Measurements from ENCODE around the gene ABHD17C.

ABHD17C gene

DNA sequence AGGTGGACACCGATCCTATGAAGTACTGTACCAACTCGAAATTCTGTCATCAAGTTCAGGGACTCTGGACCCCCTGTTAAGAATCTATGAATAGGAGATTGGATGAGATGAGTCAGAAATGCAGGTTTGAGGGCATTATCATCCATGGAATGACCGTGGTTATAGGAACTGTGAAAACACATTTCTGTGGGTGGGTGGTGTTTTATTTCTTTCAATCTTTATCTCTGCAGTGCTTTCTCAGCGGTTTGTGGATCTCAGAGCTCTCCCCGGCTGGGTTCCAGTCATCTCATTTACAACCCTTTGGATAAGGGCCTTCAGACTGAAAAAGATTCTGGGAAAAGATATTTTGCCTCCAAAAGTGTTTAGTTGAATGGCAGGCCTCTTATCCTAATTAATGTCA lies 5.4 kb upstream of the ABHD17C start:
- no peak for DNase-seq (ENCODE audit: low spot score)

DNA sequence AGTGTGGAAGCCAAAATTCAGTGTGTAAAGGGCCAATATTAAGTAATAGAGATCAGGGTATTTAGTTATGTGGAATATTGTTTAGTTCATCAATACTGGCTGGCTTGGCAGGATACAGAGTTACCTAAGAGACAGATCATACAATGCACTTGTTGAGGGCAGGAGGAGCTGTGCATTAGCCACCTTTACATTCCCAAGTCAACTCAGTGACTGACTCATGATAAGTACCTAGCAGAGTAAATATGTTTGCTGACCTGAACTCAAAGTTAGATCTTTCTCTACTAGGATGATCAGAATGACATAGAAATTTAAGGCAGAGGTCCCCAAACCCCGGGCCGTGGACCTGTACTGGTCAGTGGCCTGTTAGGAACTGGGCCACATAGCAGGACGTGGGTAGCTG lies 3.5 kb upstream of the ABHD17C start:
- DNase-seq (ENCODE audit: low spot score), result no peak

DNA sequence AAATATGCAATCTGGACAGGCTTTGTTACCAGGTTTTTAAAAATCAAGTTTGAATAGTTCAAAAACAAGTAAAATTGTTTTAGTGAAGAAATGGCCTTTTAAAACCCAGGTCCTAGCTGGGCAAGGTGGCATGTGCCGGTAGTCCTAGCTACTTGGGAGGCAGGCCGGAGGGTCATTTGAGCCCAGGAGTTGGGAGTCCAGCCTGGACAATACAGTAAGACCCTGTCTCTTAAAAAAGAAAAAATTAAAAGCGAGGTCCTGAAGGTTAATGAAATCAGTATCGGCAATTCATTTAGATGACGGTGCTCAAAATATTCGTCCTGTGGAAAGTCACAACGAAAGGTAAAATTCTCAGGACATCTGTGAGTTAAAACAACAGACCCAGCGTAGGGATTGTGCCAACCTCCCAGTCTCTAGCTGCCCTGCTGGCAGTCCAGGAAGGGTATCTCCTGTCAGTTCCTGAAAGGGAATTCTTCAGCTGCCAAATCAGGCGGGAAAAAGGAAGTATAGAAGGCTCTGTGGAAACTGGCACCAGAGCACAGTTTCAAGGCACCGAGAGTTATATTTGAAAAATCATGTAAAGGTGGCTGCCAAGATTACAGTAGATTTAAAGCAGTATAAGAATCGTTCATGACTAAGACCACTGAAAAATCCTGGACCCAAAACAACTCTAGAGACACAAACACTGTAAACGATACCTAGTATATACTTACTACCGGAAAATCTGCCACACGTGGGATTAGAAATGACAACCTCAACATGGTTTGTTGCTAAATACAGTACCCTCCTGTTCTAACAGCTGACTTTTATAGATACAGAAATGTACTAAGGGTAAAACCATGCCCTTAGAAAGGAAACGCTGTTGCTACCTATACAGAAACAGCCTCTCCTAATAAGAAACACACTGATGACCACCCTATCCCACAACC lies 1.2 kb upstream of the ABHD17C start:
- no peak for DNase-seq (ENCODE audit: low spot score)

DNA sequence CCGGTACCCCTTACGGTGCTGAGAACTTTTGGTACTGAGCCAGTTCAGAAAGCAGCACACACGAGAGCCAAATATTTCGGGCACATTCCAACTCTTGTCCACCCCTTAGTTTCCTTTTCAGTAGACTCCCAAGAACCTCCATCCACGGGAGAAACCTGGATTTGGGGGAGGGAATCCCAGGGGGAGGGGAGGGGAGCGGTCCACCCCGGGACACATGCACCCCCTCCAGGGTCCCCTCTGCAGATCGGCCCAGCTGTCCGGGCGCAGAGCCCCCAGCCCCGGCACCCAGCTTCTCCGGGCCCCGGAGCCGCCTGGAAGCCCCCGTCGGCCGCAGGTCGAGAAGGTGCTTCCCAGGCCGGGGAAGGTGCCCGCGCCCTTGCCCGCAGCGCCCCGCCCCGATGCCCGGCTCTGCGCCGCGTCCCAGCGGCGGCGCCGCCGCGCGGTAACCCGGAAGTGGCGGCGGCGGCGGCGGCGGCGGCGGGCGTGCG lies 455 bp upstream of the ABHD17C start:
- no peak for DNase-seq (ENCODE audit: low spot score)

DNA sequence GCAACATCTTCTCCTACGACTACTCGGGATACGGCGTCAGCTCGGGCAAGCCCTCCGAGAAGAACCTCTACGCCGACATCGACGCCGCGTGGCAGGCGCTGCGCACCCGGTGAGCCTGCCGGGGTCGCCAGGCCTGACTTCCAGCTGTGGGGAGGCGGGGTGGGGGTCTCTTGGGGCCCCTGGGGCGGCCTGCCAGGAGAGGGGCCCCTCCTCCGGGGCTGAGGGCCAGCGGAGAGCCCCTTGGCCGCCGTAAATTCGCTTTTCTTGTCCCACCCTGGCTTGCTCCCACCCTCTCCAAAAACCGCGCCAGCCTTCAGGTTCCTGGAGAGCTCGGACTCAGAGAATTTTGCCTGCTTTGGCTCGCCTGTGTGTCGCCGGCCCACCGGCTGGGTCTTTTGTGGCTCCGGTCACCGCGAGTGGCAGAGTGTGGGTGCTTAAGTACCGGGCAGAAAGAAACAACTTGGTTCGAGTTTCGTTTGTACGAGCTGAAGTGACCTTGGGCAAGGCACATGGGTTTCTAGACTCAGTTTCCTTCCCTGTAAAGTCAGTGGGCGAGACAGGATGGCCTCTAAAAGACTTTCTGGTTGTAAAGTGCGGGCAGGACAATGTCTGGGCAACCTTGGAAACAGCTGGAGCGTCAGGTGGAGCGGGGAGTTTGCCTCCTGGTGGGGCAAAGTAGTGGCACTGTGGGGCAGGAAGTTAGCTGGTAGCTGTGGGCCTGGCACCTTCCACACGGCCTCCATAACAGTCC lies 976 bp downstream of the ABHD17C start:
- peak; percentile 26 for DNase-seq (ENCODE audit: low spot score)

DNA sequence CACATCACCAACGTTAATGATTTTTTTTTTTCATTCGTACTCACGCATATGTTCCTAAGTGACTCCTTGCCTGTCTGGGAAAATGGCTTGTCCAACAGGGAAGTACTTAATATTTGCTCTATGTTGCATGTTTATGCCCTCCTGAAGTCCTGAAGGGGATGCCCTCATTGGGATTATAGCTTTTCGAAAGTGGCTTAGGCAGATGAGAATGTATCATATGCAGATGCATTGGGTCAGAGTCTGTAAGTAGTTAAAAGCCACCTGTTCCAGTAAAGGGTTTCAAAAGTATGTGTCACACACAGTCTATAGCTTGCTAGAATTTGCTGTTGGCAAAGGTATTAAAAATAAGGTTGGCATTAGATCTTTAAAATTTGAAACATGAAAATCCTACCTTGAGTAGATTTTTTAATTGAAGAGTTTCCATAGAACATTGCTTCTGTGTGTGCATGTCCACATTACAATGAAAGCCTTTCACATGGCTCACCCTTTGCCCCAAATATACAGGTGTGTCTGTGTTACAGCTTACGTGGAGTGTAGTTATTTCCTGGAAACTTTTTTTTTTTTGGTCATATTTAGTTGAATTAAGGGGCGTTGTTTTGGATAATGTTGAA lies 2.1 kb downstream of the ABHD17C start:
- no peak for DNase-seq (ENCODE audit: low spot score)

DNA sequence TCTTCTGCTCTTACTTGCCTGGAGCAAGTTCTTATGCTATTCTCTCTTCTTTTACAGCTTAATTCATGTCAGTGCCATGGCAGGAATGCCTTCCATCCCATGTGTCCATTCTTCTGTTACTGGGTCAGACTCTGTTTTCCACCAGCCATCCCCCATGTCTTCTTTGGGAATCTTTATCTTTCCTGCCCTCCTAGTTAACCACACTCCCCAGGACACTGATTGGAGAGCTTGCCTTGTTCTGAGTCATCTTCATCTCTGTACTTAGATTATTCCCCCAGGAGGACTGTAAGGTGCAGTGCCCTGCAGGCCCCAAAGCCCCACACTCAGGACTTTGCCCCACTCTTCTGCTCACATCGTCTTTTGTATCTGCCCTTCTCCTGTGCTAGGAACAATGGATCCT lies 3.6 kb downstream of the ABHD17C start:
- DNase-seq (ENCODE audit: low spot score), result no peak

DNA sequence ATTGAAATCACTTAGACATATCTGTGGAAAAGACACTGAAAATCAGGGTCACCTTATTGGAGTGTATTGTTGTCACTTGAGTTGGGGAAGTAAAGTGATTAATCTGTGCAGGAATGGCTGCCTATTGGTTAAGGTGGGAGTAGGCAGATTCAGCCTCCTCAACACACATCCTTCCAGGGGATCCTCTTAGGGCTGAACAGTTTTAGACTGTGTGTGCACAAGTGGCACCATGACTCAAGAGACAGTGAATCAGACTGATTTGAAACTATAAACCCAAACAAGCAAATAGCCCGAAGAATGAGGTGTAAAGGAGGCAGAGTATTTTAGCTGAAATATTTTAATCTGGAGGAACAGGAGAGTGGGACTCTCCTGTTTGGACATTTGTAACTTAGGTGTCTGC lies 4.9 kb downstream of the ABHD17C start:
- no peak for DNase-seq (ENCODE audit: low spot score)

DNA sequence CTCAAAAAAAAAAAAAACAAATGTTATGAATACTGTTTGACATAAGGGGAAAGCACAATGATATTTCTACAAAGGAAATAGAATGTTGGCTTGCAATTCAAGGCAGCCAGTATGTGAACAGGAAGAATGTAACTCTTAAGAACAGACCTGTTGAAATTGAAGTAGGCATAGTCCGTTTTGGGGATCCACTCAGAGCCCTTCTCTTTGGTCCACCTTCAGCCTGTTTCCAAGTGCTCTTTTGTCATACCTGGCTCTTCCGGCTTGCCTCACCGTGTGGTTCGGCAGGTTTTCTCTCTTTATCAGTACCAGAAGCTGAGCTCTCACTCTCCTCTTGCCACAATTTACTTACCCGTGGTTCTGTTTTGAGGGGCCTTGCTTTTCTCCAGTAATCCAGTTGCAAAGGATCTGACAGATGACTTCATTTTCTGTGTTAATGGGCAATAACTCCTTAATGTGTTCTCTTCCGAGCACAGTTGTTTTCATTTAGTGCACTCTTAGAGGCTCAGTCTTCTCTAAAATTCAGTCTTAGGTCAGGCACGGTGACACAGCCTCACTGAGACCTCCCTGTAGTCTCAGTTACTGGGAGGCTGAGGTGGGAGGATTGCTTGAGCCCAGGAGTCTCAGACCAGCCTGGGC lies 6.7 kb downstream of the ABHD17C start:
- DNase-seq (ENCODE audit: low spot score), result no peak

DNA sequence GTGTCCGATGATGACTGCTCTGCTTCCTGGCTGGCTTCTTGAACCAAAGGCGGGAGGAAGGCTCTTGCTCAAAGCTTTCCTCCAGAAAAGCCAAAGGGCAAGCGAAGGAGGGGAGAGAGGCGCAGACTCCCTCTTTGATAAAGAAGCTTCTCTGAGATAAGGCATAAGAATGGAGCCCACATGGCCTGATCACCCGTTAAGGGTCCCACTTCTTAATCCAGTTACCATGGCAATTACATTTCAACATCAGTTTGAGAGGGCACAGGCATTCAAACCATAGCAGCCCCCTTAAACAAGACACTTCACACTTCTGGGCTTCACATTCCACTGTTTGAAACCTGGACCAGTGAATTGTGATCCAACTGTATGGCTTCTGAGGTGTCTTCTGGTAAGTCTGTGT lies 8.0 kb downstream of the ABHD17C start:
- DNase-seq (ENCODE audit: low spot score), result no peak

DNA sequence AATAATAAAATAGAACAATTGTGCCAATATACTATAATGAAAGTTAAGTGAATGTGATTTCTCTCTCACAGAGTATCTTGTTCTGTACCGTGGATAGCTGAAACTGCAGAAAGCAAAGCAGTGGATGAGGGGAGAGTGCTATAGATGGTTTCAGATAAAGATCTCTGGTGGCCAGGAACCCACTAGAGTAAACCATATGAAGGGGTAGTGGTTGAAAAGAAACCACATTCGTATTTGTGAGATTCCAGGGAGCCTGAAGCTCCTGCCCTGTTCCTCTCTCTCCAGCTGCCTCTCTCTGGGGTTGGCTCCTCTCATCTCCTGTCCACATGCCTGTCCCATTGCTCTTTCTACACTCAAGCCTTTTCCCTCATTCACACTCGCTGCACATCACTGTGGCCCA lies 8.9 kb downstream of the ABHD17C start:
- no peak for DNase-seq (ENCODE audit: low spot score)

DNA sequence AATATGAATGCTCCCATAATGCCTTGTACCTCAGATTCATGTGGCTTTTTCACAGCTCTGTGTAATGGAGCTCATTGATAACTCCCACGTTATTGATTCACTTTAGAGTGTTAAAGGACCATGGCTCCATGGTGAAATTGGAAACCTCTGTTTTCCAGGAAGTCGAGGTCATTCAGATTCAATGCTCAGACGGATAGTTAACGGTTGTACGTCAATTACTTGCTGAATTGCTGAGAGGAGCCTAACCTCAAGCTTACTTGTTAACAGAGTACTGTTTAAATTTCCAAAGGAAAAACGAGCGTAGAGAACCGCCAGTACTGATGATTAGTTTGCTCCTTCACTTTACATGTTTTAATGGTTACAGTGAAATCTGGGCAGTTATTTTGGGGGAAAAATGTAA lies 11.1 kb downstream of the ABHD17C start:
- no peak for DNase-seq (ENCODE audit: low spot score)

DNA sequence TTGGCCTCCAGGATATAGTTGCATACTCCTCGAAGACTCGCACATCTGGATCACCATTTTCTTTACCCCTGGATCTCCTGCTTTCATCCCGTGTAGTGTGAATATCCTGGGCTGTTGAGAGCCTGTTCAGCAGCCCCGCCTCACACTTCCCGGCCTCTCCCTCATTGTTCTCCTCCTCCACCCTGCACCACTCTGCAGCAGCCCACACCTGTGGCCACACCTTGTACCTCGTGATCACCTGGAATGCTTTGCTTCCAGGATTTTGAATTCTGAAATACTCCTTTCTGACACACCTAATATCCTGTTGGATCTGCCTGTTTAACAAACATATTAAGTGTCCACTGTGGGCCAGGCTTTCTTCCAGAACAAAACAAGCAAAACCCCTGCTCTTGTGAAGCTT lies 14.4 kb downstream of the ABHD17C start:
- no peak for DNase-seq (ENCODE audit: low spot score)

DNA sequence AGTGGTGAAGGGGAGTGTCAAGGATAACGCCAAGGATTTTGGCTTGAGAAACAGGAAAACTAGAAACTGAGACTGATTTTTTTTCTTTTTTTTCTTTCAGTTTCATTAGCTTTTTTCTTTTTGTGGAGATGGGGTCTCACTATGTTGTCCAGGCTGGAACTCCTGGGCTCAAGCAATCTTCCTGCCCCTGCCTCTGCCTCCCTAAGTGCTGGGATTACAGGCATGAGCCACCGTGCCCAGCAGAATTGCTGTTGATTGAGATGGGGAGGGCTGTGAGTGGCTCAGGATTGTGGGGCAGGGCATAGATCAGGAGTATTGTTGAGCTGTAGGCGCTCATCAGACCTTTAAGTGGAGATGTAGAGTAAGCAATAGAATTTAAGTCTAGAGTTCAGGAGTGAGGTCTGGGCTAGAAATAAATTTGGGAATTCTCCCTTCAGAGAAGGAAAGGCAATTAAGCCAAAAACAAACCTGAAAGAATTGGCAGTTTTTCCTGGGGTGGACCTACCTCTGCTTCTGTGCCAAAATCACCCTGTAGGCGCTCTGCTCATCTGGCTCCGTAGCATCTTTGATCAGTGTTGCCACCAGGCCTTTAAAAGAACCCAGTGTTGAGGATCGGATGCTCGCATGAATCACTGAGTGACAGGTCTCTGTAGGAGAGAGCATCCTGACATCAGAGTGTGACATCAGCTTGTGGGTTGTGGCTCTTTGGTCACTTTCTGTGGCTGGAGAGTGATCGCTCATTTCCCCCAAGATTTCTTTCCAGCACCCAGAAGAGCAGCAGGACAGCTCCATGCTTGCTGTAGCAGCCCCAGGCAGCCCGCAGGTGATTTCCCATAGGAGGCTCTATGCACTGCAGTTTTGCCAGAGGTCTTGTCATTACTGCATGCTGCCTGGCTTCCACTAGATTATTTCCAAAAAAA lies 15.8 kb downstream of the ABHD17C start:
- DNase-seq (ENCODE audit: low spot score), result no peak

DNA sequence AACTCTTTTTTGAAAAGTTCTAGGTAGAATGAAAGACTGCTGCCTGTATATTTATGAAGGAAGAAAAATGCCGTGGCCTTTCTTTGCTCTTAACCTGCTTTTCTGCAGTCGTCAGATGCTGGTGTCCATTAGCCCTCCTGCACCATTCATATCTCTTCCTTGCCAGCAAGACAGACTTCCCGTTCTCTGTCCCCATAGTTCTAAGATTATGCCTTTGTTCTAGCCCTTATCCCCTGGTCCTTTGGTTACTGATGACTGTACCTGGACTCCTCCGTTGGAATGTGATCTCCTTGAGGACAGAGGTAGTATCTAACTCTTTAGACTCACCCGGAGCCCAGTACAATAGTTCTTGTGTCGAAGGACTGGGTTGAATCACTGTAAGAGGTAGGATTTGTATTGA lies 16.8 kb downstream of the ABHD17C start:
- DNase-seq (ENCODE audit: low spot score), result no peak

DNA sequence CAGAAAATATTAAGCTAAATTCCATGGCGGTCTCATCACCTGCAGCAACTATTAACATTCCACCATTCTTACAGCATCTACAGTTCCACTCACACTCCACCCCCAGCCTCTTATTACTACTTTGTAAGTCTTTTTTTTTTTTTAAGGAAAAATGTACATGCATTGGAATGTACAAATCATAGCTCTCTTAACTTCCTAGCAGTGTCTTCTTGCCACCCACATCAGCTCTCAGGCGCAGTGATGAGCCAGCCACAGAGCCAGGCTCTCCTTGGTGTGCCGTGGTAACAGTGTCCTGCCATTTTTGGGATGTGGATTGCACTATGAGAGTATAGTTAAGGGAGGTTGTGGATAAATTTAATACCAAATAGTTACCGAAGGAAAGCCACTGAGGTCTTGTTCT lies 17.8 kb downstream of the ABHD17C start:
- no peak for DNase-seq (ENCODE audit: low spot score)

DNA sequence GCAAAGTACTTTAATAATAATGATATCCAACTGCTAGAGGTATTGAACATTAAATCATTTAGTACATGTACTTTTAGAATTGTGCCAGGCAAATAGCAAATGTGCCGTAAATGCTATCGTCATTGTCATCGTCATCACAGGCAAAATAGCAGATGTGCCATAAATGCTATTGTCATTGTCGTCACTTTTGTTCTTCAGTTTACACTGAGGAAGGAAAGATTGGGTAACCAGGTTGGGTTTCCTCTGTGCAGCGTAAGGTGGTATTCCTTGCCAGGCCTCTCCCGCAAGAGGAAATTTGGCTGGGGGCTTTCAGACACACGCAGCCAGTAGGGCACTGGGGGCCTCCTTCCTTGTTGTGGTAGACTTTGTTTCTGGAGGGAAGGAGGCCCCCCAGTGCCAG lies 26.4 kb downstream of the ABHD17C start:
- no peak for DNase-seq (ENCODE audit: low spot score)

DNA sequence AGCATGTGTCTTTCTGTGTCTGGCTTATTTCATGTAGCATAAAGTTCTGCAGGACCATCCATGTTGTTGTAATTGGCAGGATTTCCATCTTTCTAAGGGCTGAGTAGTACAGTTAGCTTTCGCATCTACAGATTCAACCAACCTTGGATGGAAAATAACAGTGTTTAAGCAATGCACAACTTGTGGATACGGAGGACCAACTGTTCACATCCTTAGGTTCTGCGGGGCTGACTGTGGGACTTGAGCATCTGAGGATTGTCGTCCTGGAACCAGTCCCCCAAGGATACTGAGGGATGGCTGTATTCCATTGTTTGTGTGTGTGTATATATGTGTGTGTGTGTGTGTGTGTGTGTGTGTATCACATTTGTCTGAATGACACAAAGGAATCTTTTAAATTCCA lies 27.7 kb downstream of the ABHD17C start:
- no peak for DNase-seq (ENCODE audit: low spot score)

DNA sequence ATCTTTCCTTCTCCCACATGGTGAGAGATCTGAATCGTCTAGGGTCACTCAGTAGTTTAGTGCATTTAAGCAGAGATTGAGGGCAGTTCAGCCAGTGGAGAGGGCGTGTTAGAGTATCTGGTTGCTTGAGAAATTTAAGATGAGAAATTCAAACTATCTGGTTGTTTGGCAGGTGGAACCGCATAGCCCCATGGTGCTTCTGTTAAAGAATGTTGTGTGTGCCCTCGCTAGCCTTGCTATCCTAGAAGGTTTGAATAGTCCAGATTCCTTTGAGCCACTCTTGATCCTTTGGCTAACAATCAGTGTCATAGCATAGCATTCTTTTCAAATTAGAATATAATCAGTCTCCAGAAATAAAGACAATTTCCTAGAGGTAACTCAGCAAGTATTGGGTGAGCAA lies 32.1 kb downstream of the ABHD17C start:
- DNase-seq (ENCODE audit: low spot score), result no peak

DNA sequence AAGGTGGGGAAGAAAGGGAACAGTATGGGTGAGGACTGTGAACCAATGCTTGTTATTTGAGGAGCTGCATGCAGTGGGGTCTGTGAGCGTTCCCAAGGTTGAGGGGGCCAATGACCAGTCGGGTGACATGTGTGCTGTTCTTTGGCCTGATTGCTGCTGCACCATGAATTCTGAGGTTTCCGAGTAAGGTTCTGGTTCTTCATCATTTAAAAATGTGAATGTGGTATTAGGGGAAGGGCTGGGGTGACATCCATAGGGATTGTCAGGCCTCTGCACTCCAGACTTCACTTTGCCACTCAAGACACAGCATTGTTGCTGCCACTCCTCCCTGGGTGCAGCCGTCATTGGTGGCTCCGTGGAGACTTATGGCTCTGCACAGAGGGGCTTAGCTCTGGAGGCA lies 32.5 kb downstream of the ABHD17C start:
- DNase-seq (ENCODE audit: low spot score), result no peak

DNA sequence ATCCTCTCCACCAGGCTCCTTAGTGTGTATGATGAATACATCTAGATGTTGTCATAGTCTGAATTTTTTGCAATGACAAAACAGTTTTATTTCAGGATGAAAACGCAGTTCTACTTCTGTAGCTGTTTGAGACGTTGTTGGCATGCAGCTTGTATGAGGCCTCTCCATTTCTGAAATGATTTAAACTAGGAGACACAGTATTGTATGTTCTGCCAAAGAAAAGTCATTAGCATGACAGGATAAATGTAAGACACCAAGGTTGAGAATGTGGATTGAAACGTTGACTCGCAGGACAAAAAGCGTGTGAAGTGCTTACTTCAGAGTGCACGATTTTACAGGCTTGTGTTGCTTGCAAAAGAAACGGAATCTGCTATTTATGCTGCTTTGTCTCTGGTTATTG lies 35.3 kb downstream of the ABHD17C start:
- DNase-seq (ENCODE audit: low spot score), result no peak

All from CD4-positive, alpha-beta T cell treated with Interleukin-6 at 100 ng/mL for 8 hours (primary cell).